HG03342 (cell line): ENCODE results near the gene TBX21.

Source experiments
- ATAC-seq: cut with Tn5 transposase; IDR thresholded peaks from one replicate; pipeline ENCODE4 v1.9.1; 2021; ENCODE audit warnings: mild to moderate bottlenecking, moderate library complexity; ENCODE audit not compliant: unreplicated experiment

The TBX21 gene

DNA sequence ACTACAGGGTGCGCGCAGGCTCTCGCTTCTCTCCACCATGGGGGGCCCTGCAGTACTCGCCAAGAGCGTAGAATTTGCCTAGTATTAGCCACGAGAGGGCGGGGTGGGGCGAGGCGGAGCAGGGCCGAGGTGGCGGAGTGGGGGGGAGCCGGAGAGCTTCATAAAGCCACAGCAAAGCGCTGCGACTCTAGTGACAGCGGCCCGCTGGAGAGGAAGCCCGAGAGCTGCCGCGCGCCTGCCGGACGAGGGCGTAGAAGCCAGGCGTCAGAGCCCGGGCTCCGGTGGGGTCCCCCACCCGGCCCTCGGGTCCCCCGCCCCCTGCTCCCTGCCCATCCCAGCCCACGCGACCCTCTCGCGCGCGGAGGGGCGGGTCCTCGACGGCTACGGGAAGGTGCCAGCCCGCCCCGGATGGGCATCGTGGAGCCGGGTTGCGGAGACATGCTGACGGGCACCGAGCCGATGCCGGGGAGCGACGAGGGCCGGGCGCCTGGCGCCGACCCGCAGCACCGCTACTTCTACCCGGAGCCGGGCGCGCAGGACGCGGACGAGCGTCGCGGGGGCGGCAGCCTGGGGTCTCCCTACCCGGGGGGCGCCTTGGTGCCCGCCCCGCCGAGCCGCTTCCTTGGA is at the start of gene TBX21:
Gene TBX21, plus strand, starts transcription at position 190 of the 627 bp plus-strand sequence. Its CDS starts 219 bp downstream, at position 409.
- peak; percentile 55 for ATAC-seq

DNA sequence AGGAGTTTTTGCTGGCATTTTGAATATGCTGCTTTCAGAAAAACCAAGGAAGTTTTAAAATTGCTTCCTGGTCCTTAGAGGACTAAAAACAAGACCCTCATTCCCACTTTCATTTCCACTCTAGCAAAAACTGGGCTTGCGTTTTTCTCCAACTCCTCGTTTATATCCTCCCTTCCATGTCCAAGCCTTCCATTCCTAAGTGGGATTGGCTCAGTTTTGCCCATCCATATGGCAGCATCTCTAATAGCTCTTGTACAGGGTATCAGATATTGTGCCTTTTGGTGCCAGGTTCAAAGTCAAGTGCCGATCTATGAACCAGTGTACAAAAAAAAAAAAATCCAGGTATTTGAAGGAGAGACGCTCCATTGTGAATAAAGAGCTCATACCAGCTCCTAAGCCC is 49.0 kb upstream of the TBX21 start:
- no peak for ATAC-seq

GRCh38 chr17:47684535-47685193 is 48.4 kb upstream of the TBX21 start:
- ATAC-seq, result no peak

DNA sequence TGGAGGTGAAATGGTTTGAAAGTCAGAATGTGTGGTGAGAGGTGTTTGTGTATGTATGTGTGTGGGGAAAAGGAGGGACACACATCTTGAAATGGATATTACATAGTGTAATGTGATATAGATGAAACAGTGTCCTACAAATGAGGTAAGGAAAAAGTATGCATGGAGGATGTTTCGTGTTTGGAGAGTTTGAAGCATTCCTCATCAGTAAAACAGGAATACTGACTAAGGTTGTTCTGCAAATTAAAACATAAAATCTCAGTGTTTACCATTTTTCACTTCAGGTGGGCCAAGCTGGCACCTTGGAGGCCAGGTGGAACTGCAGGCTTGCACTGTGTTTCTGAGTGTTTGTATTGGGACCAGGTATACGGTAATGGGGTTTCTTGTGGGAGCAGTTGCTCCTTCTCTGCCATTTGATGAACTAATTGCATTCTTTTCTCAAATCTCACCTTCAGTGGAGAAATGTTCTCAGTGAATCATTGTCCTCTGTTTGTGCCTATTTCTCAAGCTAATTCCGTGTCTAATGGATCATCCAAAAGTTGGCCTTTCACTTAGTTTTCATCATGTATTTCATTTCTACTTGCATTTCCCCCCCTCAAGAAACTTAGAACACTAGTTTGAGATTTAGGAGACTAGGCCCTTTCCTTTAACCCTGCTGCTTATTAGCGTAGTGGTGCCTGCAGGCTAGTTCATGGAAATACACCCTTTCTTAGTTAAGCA is 47.3 kb upstream of the TBX21 start:
- no peak for ATAC-seq

DNA sequence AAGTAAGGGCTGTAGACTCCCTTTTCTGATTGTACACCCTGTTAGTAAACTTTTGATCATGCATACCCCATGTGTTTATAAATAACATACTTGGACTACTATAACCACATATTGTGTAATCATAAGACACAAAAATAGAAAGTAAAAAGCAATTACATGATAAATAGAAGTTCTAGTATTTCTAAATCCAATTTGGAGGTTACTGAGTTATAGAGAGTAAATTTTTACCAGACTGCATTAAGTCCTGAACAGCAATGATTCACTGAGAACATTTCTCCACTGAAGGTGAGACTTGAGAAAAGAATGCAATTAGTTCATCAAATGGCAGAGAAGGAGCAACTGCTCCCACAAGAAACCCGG is 46.8 kb upstream of the TBX21 start:
- no peak for ATAC-seq

GRCh38 chr17:47686664-47687327 is 46.2 kb upstream of the TBX21 start:
- ATAC-seq, result no peak

DNA sequence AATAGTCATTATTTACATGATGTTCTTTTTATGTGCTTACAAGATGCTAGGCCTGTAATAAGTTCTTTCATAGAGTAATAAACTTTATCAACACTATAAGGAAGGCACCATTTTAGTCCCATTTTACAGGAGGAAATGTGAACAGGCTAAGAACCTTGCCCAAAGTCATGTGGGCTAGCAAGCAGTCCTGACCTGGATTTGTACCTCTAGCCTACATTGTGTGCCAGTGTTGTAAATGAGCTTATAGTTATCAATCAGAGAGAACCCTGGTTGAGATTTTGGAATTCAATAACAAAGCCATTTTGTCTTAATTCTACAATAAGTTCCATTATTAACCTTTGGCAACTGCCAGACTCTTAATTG is 45.7 kb upstream of the TBX21 start:
- no peak for ATAC-seq

- no peak for ATAC-seq
Observed at GRCh38 chr17:47687748-47688147, 45.3 kb upstream of the TBX21 start.

GRCh38 chr17:47690121-47690520 is 42.9 kb upstream of the TBX21 start:
- ATAC-seq, result no peak

- ATAC-seq, result no peak
Observed at GRCh38 chr17:47692137-47692894, 40.7 kb upstream of the TBX21 start.

- ATAC-seq, result no peak
Observed at GRCh38 chr17:47692895-47693730, 39.9 kb upstream of the TBX21 start.

GRCh38 chr17:47693731-47694580 is 39.1 kb upstream of the TBX21 start, which contains the start of gene TBKBP1:
TBKBP1 (plus strand) TSS chr17:47694161; CDS start chr17:47696113, 1,952 bp downstream.
- ATAC-seq, result no peak

GRCh38 chr17:47694581-47695428 is 38.2 kb upstream of the TBX21 start:
- no peak for ATAC-seq

DNA sequence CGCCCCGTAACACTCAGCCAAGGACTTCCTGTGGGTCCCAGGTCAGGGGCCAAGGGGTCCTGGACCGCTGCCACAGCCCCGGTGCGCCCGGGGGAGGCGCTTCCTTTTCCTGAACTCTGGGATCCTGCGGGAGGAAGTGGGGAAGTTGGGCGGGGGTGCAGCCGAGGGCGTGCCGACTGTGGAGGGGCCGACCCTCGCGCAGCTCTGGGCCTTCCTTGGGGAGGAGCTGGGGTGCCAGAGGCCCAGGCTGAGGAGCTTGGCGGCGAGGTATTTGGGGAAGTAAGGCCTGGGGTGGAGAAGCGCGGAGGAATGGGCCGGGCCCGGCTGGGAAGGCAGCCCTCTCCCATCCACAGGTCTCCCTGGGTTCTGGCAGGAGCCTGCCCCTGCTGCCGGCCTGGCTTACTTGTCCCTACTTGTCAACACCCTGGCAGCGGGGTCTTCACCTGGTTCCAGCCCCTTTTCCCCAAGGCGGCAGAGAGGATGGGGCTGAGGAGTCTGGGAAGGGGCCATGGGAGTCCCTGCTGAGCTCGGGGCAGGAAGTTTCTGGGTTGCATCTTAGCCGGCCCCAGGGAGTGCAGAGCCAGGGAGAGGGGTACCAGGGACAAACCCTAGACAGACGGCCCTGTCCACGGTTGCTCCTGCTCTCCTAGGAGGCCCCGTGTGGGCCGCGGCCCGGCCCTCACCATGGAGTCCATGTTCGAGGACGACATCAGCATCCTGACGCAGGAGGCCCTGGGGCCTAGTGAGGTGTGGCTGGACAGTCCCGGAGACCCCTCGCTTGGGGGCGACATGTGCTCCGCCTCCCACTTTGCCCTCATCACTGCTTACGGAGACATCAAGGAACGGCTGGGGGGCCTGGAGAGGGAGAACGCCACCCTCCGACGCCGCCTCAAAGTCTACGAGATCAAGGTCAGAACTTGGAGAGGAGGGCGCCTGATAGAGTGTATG is 37.3 kb upstream of the TBX21 start:
- ATAC-seq, result no peak

DNA sequence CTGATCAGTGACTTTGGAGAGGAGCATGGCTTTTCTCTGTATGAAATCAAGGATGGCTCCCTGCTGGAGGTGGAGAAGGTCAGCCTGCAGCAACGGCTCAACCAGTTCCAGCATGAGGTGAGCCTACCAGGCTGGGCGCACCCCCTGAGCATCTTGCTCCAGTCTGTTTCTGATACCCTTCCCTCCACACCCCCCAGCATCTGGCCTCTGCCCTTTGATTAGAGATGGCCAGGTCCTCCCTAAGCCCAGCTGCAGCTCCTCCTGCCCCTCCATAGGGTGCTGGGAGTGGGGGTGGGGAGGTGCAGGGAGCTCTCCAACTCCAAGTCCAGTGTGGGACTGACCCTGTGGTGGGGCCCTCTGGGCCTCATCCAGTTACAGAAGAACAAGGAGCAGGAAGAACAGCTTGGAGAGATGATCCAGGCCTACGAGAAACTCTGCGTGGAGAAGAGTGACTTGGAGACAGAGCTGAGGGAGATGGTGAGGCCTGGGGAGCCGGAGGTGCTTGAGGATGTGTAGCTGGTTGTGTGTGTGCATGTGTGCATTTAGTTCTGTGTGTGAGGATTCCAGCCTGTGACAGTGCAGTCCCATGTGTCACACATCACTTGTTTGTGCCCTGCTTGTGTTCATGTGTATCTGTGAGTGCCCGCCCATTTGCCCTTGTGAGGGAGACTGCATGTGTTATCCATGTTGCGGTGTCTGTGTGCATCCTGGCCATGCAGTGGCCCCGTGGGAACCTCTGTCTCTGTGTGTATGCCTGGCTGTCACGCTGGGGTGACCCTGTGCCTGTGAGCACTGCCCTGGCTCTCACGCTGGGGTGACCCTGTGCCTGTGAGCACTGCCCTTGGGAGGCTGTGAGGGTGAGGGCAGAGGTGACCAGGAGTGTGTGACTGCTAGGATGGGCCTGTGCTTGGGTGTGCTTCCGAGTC is 36.1 kb upstream of the TBX21 start:
- no peak for ATAC-seq
